Loucy (cell line): ENCODE data around the gene MAP3K20.

Source experiments
- H2AFZ ChIP-seq: fragments of 200-600 bp; sonication (generic); 2 replicates; pipeline ENCODE4 v1.6.0; 2016; ENCODE audit warnings: antibody characterized with exemption, mild to moderate bottlenecking, low read length, moderate library complexity
- H3F3A ChIP-seq: fragments of 200-600 bp; 2 replicates; pipeline ENCODE4 v1.6.0; 2016; ENCODE audit warnings: antibody characterized with exemption, low read depth, mild to moderate bottlenecking
- H3K27me3 ChIP-seq: fragments of 200-600 bp; sonication (generic); 2 replicates; pipeline ENCODE4 v1.6.1; 2014; ENCODE audit warnings: low read length, mild to moderate bottlenecking; ENCODE audit not compliant: insufficient read depth, poor library complexity, severe bottlenecking
- H3K36me3 ChIP-seq: fragments of 200-600 bp; sonication (generic); 2 replicates; pipeline ENCODE4 v1.6.1; 2016; ENCODE audit warnings: low read length; ENCODE audit not compliant: insufficient read depth
- H3K4me1 ChIP-seq: fragments of 200-600 bp; sonication (generic); 2 replicates; pipeline ENCODE4 v1.5.1; 2014; ENCODE audit warnings: low read length, mild to moderate bottlenecking; ENCODE audit not compliant: insufficient read depth, poor library complexity, severe bottlenecking
- H3K4me2 ChIP-seq: fragments of 200-600 bp; sonication (generic); 2 replicates; pipeline ENCODE4 v1.6.0; 2014; ENCODE audit warnings: antibody characterized with exemption, low read length, low read depth, mild to moderate bottlenecking; ENCODE audit not compliant: poor library complexity, severe bottlenecking
- H3K4me3 ChIP-seq: fragments of 200-600 bp; sonication (generic); 2 replicates; pipeline ENCODE4 v1.5.1; 2014; ENCODE audit warnings: low read length, mild to moderate bottlenecking, mixed read lengths; ENCODE audit not compliant: poor library complexity, severe bottlenecking
- H3K79me2 ChIP-seq: fragments of 200-600 bp; sonication (generic); 2 replicates; pipeline ENCODE4 v1.6.1; 2014; ENCODE audit warnings: low read length; ENCODE audit not compliant: insufficient read depth
- H3K9ac ChIP-seq: fragments of 200-600 bp; sonication (generic); 2 replicates; pipeline ENCODE4 v1.6.0; 2014; ENCODE audit warnings: mild to moderate bottlenecking, low read depth, low read length, moderate library complexity; ENCODE audit not compliant: poor library complexity, severe bottlenecking
- H3K9me2 ChIP-seq: fragments of 200-600 bp; sonication (generic); replicated peaks from 2 replicates; pipeline ENCODE4 v1.6.1; 2016; ENCODE audit warnings: low read depth, low read length, mixed read lengths
- H3K9me3 ChIP-seq: fragments of 200-600 bp; sonication (generic); 2 replicates; pipeline ENCODE4 v1.6.1; 2014; ENCODE audit warnings: mild to moderate bottlenecking, antibody characterized with exemption, low read length, low read depth; ENCODE audit not compliant: insufficient read depth
- H4K20me1 ChIP-seq: fragments of 200-600 bp; sonication (generic); 2 replicates; pipeline ENCODE4 v1.6.0; 2014; ENCODE audit warnings: antibody characterized with exemption, low read length, mild to moderate bottlenecking; ENCODE audit not compliant: insufficient read depth, poor library complexity, severe bottlenecking
- EZH2phosphoT487 ChIP-seq: fragments of 200-600 bp; IDR thresholded peaks from 2 replicates; pipeline ENCODE4 v1.6.1; 2018; ENCODE audit warnings: antibody characterized with exemption, mild to moderate bottlenecking, moderate library complexity, borderline replicate concordance
- TF ChIP-seq, protein P1 (sequence below): fragments of 200-600 bp; sonication (generic); conservative IDR thresholded peaks from 2 replicates; pipeline ENCODE4 v1.5.1; 2014; ENCODE audit warnings: mild to moderate bottlenecking, antibody characterized with exemption, low read length

MAP3K20 gene

DNA sequence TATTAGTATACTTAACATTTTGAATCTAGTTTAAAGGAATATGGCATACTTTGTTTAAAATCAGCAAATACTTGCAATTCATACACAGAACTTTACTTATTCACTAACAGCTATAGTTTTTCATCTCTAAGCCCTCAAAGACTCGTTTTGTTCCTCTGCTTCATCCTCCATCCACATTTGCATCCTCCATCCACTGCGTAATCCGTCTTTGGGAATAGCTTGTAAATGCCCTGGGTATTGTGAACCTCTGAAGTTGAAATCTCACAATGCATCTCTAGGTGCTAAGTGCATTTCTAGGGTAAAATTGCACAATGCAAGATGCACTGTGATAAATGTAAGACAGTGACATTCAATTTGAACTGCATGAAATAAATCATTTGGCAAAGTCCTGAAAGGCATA is 163.2 kb downstream of the MAP3K20 start:
- H3K4me2 ChIP-seq, result no peak overlapping the region
- H2AFZ ChIP-seq, result no peak overlapping the region
- no peak overlapping the region for H3K4me3 ChIP-seq
- H3K36me3 ChIP-seq, result no peaks in the 10 kb centered on the region
- H4K20me1 ChIP-seq, result no peaks in the 10 kb centered on the region
- no peaks in the 10 kb centered on the region for H3K9me3 ChIP-seq
- no peak overlapping the region for H3K9ac ChIP-seq
- H3K27me3 ChIP-seq, result no peaks in the 10 kb centered on the region
- H3K9me2 ChIP-seq, result no peaks in the 10 kb centered on the region
- no peaks in the 10 kb centered on the region for H3K79me2 ChIP-seq
- TF ChIP-seq, protein P1, sequence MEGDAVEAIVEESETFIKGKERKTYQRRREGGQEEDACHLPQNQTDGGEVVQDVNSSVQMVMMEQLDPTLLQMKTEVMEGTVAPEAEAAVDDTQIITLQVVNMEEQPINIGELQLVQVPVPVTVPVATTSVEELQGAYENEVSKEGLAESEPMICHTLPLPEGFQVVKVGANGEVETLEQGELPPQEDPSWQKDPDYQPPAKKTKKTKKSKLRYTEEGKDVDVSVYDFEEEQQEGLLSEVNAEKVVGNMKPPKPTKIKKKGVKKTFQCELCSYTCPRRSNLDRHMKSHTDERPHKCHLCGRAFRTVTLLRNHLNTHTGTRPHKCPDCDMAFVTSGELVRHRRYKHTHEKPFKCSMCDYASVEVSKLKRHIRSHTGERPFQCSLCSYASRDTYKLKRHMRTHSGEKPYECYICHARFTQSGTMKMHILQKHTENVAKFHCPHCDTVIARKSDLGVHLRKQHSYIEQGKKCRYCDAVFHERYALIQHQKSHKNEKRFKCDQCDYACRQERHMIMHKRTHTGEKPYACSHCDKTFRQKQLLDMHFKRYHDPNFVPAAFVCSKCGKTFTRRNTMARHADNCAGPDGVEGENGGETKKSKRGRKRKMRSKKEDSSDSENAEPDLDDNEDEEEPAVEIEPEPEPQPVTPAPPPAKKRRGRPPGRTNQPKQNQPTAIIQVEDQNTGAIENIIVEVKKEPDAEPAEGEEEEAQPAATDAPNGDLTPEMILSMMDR, result no peak
- no peak for TF ChIP-seq EZH2phosphoT487
- no peaks in the 10 kb centered on the region for H3F3A ChIP-seq
- no peaks in the 10 kb centered on the region for H3K4me1 ChIP-seq

DNA sequence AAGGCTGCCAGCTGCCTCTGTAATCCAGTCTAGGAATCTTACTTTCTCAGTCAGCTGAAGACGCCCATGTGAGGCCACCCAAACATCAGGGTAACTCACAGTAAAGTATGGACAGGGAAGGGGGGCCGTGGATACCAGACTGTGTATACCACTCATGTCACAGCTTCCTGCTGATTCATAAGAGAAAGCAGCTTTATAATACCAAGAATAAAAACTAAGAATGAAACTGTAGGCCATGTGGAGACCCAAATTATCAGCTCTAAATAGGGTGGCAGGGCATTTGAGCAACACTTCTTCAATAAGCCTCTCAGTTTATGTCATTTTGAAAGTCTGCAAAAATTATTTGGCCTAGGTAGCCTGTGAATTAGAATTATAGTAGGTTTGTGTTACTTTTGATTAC is 164.0 kb downstream of the MAP3K20 start:
- no peaks in the 10 kb centered on the region for H3K27me3 ChIP-seq
- no peak overlapping the region for H2AFZ ChIP-seq
- H3K9me3 ChIP-seq, result no peaks in the 10 kb centered on the region
- H3F3A ChIP-seq, result no peaks in the 10 kb centered on the region
- no peaks in the 10 kb centered on the region for H3K9me2 ChIP-seq
- H3K4me3 ChIP-seq, result no peak overlapping the region
- H3K9ac ChIP-seq, result no peak overlapping the region
- H3K4me1 ChIP-seq, result no peaks in the 10 kb centered on the region
- no peaks in the 10 kb centered on the region for H3K36me3 ChIP-seq
- no peaks in the 10 kb centered on the region for H3K79me2 ChIP-seq
- no peaks in the 10 kb centered on the region for H4K20me1 ChIP-seq
- H3K4me2 ChIP-seq, result no peak overlapping the region
- TF ChIP-seq, protein P1, result no peak
- no peak for TF ChIP-seq EZH2phosphoT487

DNA sequence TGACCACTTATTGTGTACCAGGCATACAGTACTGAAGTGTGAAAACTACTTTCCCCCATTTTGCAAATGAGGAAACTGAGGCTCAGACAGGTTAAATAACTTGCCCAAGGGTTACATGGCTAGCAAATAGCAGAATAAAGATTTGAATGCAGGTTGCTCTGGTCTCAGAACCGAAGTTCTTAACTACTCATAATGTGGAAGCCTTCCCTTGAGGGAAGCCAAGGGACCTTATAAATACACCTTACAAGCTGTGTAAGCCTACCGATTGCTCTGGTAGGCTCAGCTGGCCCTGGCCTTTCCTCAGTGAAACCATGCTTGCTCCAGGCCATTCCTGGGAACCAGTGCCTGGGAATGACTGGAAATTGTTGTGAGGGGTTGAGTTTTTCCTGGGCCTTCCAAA is 164.4 kb downstream of the MAP3K20 start:
- no peaks in the 10 kb centered on the region for H3K9me3 ChIP-seq
- no peaks in the 10 kb centered on the region for H3K4me1 ChIP-seq
- H2AFZ ChIP-seq, result no peak overlapping the region
- H4K20me1 ChIP-seq, result no peaks in the 10 kb centered on the region
- H3K27me3 ChIP-seq, result no peaks in the 10 kb centered on the region
- no peak overlapping the region for H3K9ac ChIP-seq
- no peaks in the 10 kb centered on the region for H3K9me2 ChIP-seq
- H3F3A ChIP-seq, result no peaks in the 10 kb centered on the region
- no peak overlapping the region for H3K4me2 ChIP-seq
- no peak overlapping the region for H3K4me3 ChIP-seq
- no peaks in the 10 kb centered on the region for H3K79me2 ChIP-seq
- H3K36me3 ChIP-seq, result no peaks in the 10 kb centered on the region
- TF ChIP-seq EZH2phosphoT487, result no peak
- TF ChIP-seq, protein P1, result no peak
